ENCODE results near the gene ASB16.

DNA sequence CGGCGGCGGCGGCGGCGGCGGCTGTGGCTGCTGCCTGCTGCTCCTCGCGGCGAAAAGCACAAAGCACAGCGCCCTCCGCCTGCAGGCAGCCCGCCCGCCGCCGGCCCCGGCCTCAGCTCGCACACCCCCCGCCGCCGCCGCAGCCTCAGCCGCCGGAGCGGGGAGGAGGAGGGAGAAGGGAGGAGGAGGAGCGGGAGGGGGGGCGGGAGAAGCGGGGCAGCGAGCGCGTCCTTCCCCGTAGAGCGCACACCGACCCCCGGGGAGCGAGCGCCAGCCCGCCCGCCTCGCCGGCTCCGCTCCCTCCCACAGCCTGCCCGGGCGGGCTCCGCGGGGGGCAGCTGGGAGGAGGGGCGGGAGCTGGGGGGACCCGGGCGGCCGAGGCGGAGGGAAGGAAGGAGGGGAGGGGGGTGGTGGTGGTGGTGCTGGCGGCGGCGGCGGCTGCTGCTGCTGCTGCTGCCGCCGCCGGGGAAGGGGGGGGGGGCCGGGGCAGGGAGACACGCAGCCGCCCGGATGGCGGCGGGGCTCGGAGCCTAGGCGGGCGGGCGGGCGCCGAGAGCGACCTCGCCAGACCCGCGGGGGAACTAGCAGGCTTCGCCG is 49.2 kb downstream of the ASB16 start, which contains the start of gene UBTF:
- TF ChIP-seq, protein P1, sequence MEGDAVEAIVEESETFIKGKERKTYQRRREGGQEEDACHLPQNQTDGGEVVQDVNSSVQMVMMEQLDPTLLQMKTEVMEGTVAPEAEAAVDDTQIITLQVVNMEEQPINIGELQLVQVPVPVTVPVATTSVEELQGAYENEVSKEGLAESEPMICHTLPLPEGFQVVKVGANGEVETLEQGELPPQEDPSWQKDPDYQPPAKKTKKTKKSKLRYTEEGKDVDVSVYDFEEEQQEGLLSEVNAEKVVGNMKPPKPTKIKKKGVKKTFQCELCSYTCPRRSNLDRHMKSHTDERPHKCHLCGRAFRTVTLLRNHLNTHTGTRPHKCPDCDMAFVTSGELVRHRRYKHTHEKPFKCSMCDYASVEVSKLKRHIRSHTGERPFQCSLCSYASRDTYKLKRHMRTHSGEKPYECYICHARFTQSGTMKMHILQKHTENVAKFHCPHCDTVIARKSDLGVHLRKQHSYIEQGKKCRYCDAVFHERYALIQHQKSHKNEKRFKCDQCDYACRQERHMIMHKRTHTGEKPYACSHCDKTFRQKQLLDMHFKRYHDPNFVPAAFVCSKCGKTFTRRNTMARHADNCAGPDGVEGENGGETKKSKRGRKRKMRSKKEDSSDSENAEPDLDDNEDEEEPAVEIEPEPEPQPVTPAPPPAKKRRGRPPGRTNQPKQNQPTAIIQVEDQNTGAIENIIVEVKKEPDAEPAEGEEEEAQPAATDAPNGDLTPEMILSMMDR (IDR thresholded peaks at IDR 0.05; ENCODE audit: low read depth, low read length): no peak
- no peak for TF ChIP-seq EZH2phosphoT487 (IDR thresholded peaks at IDR 0.05; ENCODE audit: low read depth)
